Prostate gland (tissue), 2 donors: ENCODE measurements around the gene P2RY2.

Experiments
- CTCF ChIP-seq, 4 experiments: fragments of 200-600 bp in 2 of 4; fragments of 450-650 bp in 2 of 4; sonication (generic) in 2 of 4; IDR thresholded peaks; 1 replicate in 3 of 4; 2 replicates in 1 of 4; pipeline ENCODE4 v1.5.1; 2016 to 2019; ENCODE audit warnings: antibody characterized with exemption in 4 of 4, mild to moderate bottlenecking in 2 of 4, moderate library complexity in 2 of 4
- POLR2A ChIP-seq: fragments of 450-650 bp; IDR thresholded peaks from one replicate; pipeline ENCODE4 v1.6.1; 2016; ENCODE audit warnings: antibody characterized with exemption, mild to moderate bottlenecking

DNA sequence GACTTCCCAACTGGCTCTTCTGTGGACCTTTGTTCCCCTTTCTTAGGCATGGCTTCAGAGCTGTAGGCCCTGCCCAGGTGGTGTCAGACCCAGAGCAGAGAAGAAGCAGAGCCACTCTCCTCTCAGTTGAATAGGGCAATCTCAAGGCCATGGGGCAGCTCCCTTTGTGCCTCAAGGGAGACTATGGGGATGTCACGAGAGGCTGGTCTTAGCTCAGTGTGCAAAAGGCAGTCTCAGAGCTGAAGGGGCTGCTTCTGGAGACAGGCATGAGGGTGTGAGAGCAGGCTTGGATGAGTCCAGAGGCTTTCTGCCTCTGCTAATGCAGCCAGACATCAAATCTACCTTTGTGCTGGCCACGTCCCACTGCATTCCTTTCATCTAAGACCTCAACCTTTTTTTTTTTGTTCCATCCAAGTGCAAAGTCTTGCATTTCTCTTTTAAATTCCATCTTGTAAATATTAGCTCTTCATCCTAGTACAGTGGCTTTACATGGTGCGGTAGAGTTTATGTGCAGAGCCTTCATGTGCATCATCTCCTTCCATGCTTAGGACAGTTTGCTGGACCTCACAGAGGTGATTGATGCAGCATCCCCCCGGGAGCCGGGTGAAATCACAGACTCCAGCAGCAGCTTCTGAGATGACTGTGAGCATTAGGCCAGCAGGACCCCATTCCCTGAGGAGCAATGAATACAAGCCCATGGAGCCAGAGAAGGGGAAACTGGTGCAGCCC lies 41.8 kb upstream of the P2RY2 start:
- TF ChIP-seq CTCF (IDR thresholded peaks at IDR 0.05), result no peak
- no peak for TF ChIP-seq POLR2A
